ENCODE results near the gene SIGLEC9.
"Not testable (repeated sequence)": the region's sequence is repeated elsewhere in the genome, so short reads cannot be mapped to it uniquely, and the experiment has no call there.

Gene SIGLEC9

DNA sequence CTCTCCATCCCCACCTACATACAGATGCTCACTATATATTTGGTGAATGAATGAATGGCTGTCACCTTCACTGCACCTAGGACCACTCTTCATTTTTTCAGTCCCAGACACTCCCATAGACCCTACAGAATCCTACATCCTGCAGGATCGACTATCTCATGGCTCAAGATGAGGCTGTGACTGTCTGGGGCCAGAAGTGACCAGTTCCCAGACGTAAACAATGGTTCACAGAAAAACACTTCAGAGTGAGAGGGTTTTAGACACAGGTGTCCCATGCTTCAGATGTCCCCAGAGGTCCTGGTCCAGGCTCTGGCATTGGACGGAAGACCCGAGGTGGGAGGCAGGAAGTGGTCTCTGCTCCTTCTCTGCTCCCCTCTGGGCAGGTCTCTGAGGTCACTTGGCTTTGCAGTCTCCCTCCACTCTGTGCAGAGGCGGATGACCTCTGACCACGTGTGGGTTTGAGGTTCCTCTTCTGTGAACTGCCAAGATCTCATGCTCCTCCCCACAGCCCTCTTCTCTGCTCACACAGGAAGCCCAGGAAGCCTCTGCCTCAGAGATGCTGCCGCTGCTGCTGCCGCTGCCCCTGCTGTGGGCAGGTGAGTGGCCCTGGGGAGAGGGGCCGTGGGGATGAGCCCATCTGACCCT, 42.3 kb downstream of the SIGLEC9 start:
- no peak overlapping the region for H3K4me3 ChIP-seq (ENCODE audit: low read depth, low read length)
- TF ChIP-seq, protein P1, sequence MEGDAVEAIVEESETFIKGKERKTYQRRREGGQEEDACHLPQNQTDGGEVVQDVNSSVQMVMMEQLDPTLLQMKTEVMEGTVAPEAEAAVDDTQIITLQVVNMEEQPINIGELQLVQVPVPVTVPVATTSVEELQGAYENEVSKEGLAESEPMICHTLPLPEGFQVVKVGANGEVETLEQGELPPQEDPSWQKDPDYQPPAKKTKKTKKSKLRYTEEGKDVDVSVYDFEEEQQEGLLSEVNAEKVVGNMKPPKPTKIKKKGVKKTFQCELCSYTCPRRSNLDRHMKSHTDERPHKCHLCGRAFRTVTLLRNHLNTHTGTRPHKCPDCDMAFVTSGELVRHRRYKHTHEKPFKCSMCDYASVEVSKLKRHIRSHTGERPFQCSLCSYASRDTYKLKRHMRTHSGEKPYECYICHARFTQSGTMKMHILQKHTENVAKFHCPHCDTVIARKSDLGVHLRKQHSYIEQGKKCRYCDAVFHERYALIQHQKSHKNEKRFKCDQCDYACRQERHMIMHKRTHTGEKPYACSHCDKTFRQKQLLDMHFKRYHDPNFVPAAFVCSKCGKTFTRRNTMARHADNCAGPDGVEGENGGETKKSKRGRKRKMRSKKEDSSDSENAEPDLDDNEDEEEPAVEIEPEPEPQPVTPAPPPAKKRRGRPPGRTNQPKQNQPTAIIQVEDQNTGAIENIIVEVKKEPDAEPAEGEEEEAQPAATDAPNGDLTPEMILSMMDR (IDR thresholded peaks at IDR 0.05; ENCODE audit: low read depth, low read length): no peak
- in situ Hi-C loops (cut with HindIII; ENCODE audit: low sequenced_read_pairs): no loop called here
- DNase-seq (ENCODE audit: low read depth, low spot score): no peak

DNA sequence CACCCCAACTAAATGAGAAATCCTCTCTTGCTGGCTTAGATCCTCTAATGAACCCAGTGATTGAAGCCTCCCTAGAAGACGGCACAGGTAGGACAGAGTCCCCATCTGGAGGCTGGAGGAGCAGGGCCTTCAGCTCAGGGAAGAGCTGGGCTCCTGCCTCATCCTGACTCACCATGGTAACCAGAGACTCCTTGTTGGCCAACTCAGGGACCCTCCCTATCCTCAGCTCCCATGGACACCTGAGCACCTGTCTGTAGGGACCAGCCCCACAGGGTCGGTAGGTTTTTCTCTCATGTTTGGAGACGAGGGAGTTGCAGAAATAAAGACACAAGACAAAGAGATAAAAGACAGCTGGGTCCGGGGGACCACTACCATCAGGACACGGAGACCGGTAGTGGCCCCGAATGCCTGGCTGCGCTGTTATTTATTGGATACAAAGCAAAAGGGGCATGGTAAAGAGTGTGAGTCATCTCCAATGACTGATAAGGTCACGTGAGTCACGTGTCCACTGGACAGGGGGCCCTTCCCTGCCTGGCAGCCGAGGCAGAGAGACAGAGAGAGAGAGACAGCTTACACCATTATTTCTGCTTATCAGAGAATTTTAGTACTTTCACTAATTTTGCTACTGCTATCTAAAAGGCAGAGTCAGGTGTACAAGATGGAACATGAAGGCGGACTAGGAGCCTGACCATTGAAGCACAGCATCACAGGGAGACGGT, 44.0 kb downstream of the SIGLEC9 start:
- in situ Hi-C loops (cut with HindIII; ENCODE audit: low sequenced_read_pairs): no loop called here
- no peak for DNase-seq (ENCODE audit: low read depth, low spot score)
- TF ChIP-seq, protein P1 (IDR thresholded peaks at IDR 0.05; ENCODE audit: low read depth, low read length): no peak

DNA sequence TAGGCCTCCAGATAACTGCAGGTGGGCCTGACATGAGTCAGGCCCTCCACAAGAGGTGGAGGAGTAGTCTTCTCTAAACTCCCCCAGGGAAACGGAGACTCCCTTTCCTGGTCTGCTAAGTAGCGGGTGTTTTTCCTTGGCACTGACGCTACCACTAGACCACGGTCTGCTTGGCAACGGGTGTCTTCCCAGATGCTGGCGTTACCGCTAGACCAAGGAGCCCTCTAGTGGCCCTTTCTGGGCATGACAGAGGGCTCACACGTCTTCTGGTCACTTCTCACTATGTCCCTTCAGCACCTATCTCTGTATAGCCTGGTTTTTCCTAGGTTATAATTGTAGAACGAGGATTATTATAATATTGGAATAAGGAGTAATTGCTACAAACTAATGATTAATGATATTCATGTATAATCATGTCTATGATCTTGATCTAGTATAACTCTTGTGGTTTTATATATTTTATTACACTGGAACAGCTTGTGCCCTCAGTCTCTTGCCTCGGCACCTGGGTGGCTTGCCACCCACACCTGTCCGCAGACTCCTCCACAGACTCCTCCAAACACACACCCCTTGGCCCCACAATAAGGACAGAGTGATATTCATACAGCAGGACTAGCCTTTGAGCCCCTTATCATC, 44.7 kb downstream of the SIGLEC9 start:
- in situ Hi-C loops (cut with HindIII; ENCODE audit: low sequenced_read_pairs); H3K4me3 ChIP-seq (ENCODE audit: low read depth, low read length): not testable (repeated sequence)
- DNase-seq (ENCODE audit: low read depth, low spot score): peak; percentile 26
- TF ChIP-seq, protein P1 (IDR thresholded peaks at IDR 0.05; ENCODE audit: low read depth, low read length): peak; percentile 67

More for the DNA sequence above, 44.0 kb downstream of the SIGLEC9 start:
- H3K4me3 ChIP-seq (ENCODE audit: low read depth, low read length): no peak overlapping the region

DNA sequence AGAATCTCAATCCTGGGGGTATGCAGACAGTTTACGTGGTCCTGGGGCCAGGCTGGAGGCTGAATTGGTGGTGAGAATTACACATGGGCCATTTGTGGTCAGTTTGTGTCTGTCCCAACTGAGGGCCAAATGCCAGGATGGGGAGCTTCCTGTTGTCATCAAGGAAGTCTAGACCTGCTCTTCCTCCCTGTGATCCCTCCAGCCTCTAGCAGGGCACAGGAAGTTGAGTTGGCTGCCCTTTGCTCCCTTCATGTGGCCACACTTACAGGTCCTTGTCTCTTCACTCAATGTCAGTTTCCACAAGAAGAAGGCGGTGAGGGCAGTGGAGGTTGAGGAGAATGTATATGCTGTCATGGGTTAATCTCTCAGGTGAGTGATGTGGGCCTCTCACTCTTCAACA, 47.5 kb downstream of the SIGLEC9 start:
- TF ChIP-seq, protein P1 (IDR thresholded peaks at IDR 0.05; ENCODE audit: low read depth, low read length): no peak
- in situ Hi-C loops (cut with HindIII; ENCODE audit: low sequenced_read_pairs): no loop called here
- no peak overlapping the region for H3K4me3 ChIP-seq (ENCODE audit: low read depth, low read length)
- DNase-seq (ENCODE audit: low read depth, low spot score): no peak

DNA sequence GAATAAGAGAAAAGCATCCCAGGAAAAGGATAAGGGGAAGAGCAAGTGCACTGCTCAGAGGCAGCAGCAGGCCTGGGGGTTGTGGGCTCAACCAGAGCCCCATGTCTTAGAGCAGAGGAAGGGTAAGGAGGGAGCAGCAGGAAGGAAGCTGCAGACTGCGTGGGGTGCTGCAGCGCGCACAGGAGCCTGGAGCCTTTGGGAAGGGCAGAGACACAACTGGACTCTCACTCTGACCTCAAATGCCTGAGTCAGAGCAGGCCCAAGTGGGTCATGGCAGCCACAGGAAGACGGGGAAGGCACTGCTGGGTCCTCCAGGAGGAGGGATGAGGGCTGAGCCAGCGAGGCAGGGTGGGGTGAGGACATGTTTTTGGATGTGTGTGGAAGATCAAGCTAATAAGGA, 49.0 kb downstream of the SIGLEC9 start:
- H3K4me3 ChIP-seq (ENCODE audit: low read depth, low read length): no peak overlapping the region
- in situ Hi-C loops (cut with HindIII; ENCODE audit: low sequenced_read_pairs): no loop called here

DNA sequence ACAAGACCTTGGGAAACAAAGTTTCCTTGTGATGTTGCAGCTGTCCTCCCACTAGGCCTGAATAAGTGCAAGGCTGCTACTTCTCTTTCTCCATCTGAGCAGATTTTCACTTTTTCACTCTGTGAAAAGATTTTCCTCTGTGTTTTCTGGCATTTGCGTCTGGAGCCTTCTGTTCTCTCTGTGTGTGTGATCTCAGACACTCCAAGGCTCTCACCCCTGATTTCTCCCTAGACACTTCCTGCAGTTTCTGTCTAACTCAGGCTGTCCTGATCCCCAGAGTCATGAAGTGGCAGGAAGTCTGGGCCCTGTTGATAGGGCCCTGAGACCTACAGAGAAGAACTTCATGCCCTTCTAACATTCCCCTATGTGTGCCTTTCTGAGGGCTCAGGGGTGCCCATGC, 54.5 kb downstream of the SIGLEC9 start:
- no peak overlapping the region for H3K4me3 ChIP-seq (ENCODE audit: low read depth, low read length)
- in situ Hi-C loops (cut with HindIII; ENCODE audit: low sequenced_read_pairs): no loop called here
- no peak for DNase-seq (ENCODE audit: low read depth, low spot score)
- TF ChIP-seq, protein P1 (IDR thresholded peaks at IDR 0.05; ENCODE audit: low read depth, low read length): no peak

More for the DNA sequence above, 49.0 kb downstream of the SIGLEC9 start:
- DNase-seq (ENCODE audit: low read depth, low spot score): no peak
- TF ChIP-seq, protein P1 (IDR thresholded peaks at IDR 0.05; ENCODE audit: low read depth, low read length): no peak
